ENCODE measurements around the gene GULP1.

GULP1 gene

GRCh38 chr2:188610050-188610444, 318.4 kb downstream of the GULP1 start:
- DNase-seq: no peak

DNA sequence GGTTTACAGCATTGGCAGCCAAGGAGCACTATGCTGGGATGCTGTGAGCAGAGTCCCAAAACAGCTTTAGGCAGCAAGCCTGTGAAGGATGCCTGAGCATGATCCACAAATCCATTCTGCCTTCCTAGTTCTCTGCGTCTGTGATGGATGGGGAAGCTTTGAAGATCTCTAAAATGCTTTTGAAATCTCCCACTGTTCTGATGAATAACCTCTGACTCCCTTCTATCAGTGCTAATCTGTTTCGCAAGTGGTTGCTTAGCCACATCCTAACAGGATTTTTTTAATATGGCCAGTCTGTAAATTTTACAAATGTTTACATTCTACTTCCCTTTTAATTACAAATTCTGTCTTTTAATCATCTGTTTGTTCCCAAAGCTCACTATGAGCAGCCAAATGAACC, 319.2 kb downstream of the GULP1 start:
- no peak for DNase-seq

DNA sequence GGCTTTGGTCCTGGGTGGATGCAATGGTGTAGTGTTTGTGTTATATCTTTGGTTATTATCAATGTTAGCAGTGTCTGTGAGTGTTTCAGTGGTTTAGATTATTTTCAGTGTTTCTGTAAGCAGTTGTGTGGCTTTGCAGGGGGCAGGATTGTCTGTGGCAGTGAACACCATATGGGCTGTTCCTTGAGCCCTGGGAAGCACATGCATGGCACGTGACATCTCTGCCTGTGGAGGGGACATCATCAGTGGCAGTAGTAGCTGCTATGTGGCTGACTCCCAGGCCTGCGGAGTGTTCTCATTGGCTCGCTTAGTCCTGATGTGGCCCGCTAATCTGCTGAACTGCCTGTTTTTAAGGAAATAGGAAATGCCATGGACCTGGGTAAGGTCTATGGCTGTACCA, 327.5 kb downstream of the GULP1 start:
- no peak for DNase-seq

GRCh38 chr2:188620916-188621315, 329.2 kb downstream of the GULP1 start:
- DNase-seq: no peak

DNA sequence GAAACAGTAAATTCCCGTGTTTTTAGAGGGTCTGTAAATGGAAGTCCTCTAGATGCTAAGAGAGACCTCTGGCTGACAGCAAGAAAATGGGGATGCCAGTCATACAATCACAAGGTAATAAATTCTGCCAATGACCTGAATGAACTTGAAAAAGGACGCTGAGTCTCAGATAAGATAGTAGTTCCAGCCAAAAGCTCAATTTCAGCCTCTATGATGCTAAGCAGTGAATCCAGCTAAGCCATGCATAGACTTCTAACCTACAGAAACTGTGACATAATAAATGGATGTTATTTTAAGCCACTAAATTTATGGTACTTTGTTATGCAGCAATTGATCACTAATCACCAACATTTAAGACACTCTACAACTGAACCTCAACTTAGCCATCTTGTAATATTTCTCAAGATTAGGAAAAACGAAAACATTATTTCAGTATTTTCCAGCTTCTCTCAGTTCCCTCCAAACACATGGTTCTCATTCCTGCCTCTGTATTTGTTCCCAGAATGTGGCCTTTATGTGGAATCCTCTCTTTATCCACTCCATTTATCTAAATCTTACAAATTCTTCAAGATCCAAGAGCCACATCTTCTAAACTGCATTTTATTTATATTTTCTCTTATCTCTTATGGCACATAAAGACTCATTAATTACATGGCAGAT, 331.1 kb downstream of the GULP1 start:
- DNase-seq: no peak

DNA sequence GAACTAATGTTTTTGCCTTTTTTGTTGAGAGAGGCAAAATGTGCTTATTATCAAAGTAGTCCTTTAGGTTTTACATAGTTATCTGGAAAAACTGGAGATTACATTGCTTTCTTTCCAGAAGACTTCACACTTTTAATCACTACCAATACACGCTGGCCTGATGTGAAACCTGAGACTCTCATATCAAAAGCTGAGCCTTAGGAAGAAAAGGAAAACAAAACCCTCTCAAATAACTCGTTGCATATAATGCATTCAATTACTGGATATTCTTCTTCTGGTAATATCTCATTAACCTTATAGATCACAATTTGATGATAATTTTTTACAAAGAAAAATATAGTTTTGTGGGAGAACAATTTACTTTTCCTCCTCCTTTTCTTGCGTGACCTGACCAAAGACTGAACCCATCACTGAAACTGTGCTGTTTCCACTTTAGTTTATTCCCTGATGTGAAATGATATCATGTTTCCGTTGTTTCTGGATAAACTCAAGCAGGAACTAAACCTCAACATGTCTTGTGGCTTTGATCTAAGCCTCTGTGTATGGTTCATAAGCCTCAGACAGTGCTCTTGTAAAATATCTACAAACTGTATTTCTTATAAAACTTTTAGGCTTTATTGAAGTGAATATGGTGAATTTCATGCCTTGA, 332.4 kb downstream of the GULP1 start:
- DNase-seq: no peak

- no peak for DNase-seq
Measured at GRCh38 chr2:188627471-188627870, 335.8 kb downstream of the GULP1 start.

- no peak for DNase-seq
Measured at GRCh38 chr2:188628989-188629752, 337.5 kb downstream of the GULP1 start.

GRCh38 chr2:188629753-188630527, 338.3 kb downstream of the GULP1 start:
- DNase-seq: no peak

DNA sequence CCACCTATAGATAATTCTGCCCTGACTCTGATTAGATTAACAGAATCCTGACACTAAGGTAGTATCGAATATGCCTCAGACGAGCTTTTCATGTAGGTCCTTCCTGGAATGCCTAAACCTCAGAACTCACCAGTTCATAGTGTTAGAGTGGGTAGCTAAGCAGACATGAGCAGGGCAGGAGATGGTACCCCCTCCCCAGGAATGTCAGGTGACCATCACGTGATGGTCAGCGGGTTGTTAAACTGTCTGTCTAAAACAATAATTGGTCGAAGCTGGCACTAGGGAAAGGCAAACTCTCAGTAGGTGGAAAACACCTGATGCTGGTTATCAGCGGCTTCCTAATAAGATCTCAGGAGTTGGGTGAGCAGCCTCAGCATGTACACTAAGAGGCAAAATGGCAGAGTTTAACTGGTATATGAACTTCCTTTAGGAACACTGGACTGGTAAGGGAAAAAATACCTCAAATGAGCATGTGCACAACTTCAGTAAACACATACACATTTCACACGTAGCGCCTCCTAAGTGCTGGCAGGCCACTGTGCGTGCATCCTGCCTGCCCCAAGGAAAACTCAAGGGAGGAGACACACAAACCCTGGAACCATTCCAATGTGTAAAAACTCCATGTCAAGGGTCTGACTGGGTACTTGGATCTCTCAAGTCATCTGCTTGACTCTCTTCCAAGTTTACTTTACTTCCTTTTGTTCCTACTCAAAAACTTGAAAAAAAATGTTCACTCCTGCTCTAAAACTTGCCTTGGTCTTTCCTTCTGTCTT, 339.5 kb downstream of the GULP1 start:
- DNase-seq: no peak

- no peak for DNase-seq
Measured at GRCh38 chr2:188634656-188635055, 343.0 kb downstream of the GULP1 start.
